SJCRH30 (cell line): ENCODE results near the gene PCSK9. TPM values are rescaled to one million over a fixed set of nuclear protein-coding genes. Genes with fewer than 3 reads are reported as not detected.
"Not testable (repeated sequence)": the region's sequence is repeated elsewhere in the genome, so short reads cannot be mapped to it uniquely, and the experiment has no call there.

Experiments
- DNase-seq, 2 experiments: peaks; one replicate each; pipeline ENCODE4 v3.0.0-alpha.2; 2015 to 2020
- H3K27ac ChIP-seq: fragments of 250-450 bp; sonication (Bioruptor Pico); 2 replicates; pipeline ENCODE4 v1.5.1; 2020; ENCODE audit warnings: mild to moderate bottlenecking, moderate library complexity
- H3K27me3 ChIP-seq: fragments of 250-450 bp; sonication (Bioruptor Pico); 2 replicates; pipeline ENCODE4 v1.5.1; 2020; ENCODE audit warnings: mild to moderate bottlenecking, moderate library complexity
- H3K36me3 ChIP-seq: fragments of 250-450 bp; sonication (Bioruptor Pico); 2 replicates; pipeline ENCODE4 v1.5.1; 2020; ENCODE audit warnings: mild to moderate bottlenecking, moderate library complexity
- H3K4me1 ChIP-seq: fragments of 250-450 bp; sonication (Bioruptor Pico); 2 replicates; pipeline ENCODE4 v1.5.1; 2020; ENCODE audit warnings: mild to moderate bottlenecking, moderate library complexity
- H3K4me3 ChIP-seq: fragments of 250-450 bp; sonication (Bioruptor Pico); 2 replicates; pipeline ENCODE4 v1.5.1; 2020; ENCODE audit warnings: mild to moderate bottlenecking, moderate library complexity
- H3K9me3 ChIP-seq: fragments of 250-450 bp; sonication (Bioruptor Pico); replicated peaks from 2 replicates; pipeline ENCODE4 v1.5.1; 2020; ENCODE audit warnings: mild to moderate bottlenecking, moderate library complexity
- total RNA-seq: library from RNA; depleted of rRNA; stranded (reverse); fragments of >200 nt; shearing (Covaris generic); gene quantifications from 2 replicates; pipeline ENCODE4 v1.2.3, GENCODE V29; 2014

PCSK9 gene
- total RNA-seq, 1 experiment from 2014 or later = 0.22 TPM

DNA sequence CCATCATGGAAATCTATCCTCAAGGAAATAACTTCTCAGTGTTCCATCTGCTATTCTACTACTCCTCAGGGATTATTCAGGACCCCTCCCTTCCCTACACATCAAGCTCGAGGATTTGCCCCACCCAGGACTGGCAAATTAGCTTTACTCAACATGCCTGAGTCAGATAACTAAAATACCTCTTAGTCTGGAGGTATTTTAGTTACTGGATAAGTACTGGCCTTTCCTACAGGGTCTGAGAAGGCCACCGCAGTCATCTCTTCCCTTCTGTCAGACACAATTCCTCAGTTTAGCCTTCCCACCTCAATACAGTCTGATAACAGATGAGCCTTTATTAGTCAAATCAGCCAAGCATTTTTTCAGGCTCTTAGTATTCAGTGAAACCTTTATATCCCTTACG is 12.7 kb upstream of the PCSK9 start:
- DNase-seq, H3K36me3 ChIP-seq: not testable (repeated sequence)

DNA sequence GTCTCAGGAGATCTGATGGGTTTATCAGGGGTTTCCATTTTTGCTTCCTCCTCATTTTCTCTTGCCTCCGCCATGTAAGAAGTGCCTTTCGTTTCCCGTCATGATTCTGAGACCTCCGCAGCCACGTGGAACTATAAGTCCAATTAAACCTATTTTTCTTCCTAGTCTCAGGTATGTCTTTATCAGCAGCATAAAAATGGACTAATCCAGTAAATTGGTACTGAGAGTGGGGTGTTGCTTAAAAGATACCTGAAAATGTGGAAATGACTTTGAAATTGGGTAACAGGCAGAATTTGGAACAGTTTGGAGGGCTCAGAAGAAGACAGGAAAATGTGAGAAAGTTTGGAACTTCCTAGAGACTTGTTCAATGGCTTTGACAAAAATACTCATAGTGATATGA is 8.2 kb upstream of the PCSK9 start:
- H3K27ac ChIP-seq, DNase-seq, H3K9me3 ChIP-seq, H3K4me1 ChIP-seq, H3K27me3 ChIP-seq, H3K36me3 ChIP-seq, H3K4me3 ChIP-seq: not testable (repeated sequence)

More for the DNA sequence above, 12.7 kb upstream of the PCSK9 start:
- H3K4me3 ChIP-seq, H3K9me3 ChIP-seq, H3K27ac ChIP-seq, H3K4me1 ChIP-seq, H3K27me3 ChIP-seq: not testable (repeated sequence)

DNA sequence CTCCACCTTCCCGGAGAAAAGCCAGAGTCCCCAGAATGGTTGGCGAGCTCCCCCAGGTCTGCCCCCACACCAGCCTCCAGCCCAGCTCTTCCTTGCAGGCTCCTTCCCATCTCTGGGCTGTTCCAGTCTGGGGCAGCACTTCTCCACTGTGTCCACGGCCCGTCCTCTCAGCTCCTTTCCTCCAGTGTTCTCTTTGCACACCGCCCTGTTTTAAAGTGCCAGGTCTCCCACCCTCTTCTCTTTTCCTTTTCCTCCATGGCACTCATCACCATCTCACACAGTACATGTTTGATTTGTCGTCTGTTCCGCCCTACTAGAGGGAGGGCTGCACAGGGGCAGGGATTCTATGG is 6.1 kb upstream of the PCSK9 start:
- Histone ChIP-seq H3K27ac (no peak overlapping the region), H3K36me3 (no peaks in the 10 kb centered on the region), H3K4me1 (0 out of 2 replicates have a peak, but pooled peaks cover 3% of the 10 kb centered on the region), H3K4me3 (no peak overlapping the region), H3K27me3 (peaks cover 8% of the 10 kb centered on the region), H3K9me3 (no peaks in the 10 kb centered on the region)
- no peak for DNase-seq

DNA sequence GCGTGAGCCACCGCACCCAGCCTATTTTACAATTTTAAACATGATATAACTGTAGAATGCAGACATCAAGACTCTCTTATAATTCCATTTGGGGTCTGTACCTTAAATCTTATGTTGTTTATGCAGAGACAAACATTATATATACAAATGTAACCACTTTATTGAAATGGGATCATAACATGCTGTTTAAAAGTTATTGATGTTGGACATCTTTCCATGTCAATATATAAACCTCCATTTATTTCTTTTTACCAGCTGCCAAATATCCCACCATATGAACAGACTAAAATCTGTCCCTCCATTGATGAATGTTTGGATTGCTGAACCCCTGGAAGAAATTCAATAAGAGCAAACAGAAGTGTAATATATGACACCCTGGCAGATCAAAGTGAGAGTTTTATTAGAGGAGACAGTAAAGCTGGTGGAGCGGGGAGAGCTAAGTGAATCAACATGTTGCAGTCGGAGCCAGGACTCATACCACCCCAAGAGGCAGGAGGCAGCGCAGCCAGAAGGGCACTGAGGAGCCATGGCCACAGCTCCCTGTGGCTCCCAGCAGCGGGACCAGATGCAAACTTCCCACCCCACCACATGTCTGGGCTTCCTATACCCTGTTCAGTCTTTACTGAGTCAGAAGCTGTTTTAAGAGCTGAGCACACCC is 4.7 kb upstream of the PCSK9 start:
- DNase-seq = no peak
- Histone ChIP-seq H3K9me3 (no peaks in the 10 kb centered on the region), H3K27me3 (peaks cover 10% of the 10 kb centered on the region), H3K4me3 (no peak overlapping the region), H3K4me1 (no peaks in the 10 kb centered on the region), H3K27ac (no peak overlapping the region), H3K36me3 (no peaks in the 10 kb centered on the region)

DNA sequence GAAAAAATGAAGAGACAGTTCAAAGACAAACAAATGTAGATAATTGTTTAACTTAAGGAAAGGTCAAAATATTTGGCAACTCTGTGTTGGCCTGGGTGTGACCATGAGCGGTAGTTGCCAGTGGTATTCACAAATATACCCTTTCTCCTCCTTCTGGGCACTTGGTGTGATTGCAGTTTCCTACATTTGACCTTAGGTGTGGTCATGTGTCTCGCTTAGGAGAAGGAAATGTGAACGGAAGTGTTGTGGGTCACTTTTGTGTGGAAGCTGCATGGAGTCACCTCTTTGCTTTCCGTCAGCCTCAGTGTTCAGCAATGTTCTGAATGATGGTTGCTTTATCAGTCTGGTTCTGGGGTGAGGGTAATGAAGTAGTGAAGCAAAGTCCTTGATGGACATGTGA is 3.4 kb upstream of the PCSK9 start:
- Histone ChIP-seq H3K4me1 (no peaks in the 10 kb centered on the region), H3K27ac (no peak overlapping the region), H3K36me3 (no peaks in the 10 kb centered on the region), H3K27me3 (peaks cover 13% of the 10 kb centered on the region), H3K9me3 (no peaks in the 10 kb centered on the region), H3K4me3 (no peak overlapping the region)
- no peak for DNase-seq

DNA sequence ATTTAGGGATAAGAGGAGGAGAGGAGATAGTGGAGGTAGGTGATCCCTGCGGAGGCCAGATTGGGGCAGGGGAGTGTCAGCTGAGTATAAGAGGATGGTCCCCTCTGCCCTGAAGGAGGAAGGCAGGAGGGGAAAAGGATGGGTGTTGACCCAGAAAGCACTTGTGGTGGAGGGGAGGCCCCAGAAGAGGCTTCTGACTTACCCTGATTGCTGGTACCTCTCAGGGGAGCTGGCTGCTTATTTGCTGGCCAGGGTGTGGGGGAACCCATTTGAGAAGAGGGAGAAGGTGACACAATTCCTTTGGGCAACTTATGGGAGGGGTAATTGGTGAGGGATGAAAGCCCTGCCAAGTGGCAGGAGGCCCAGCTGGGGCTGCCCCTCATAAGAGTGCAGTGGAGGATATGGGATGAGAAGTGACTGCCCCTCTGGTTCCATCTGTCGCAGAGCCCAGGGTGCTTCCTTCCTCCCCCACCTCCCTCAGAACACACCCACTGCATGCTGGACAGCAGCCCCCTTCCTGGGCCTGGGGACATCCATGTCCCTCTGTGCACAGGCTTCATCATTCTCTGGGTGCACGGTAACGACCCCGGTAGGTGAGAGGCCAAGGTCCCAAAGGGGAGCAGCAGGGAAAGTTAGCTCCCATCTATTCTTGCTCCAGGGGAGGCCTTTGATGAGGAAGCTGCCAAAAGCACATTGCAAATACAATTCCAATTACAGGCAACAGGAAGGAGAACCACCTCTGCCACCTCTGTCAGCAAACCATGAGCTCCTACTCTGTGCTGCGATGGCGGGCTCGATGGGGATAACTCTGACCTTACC is 1.4 kb upstream of the PCSK9 start:
- Histone ChIP-seq H3K27me3 (peaks cover 13% of the 10 kb centered on the region), H3K27ac (no peak overlapping the region), H3K4me1 (no peaks in the 10 kb centered on the region), H3K4me3 (no peak overlapping the region), H3K36me3 (no peaks in the 10 kb centered on the region), H3K9me3 (no peaks in the 10 kb centered on the region)
- no peak for DNase-seq

DNA sequence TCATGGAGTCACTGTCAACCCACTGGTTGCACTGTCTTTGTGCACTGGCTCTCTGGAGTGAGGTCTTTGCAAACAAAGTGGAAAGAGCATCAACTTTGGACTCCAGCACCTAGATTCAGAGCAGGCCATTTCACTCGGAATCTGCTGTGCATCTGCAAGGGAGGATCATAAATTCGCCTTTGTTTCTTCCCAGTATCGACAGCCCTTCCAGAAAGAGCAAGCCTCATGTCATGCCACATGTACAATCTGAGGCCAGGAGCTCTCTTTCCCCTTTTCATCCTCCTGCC is 853 bp upstream of the PCSK9 start:
- Histone ChIP-seq H3K36me3 (no peaks in the 10 kb centered on the region), H3K27me3 (peaks cover 8% of the 10 kb centered on the region), H3K27ac (no peak overlapping the region), H3K4me3 (no peak overlapping the region), H3K4me1 (no peaks in the 10 kb centered on the region), H3K9me3 (no peaks in the 10 kb centered on the region)
- no peak for DNase-seq

DNA sequence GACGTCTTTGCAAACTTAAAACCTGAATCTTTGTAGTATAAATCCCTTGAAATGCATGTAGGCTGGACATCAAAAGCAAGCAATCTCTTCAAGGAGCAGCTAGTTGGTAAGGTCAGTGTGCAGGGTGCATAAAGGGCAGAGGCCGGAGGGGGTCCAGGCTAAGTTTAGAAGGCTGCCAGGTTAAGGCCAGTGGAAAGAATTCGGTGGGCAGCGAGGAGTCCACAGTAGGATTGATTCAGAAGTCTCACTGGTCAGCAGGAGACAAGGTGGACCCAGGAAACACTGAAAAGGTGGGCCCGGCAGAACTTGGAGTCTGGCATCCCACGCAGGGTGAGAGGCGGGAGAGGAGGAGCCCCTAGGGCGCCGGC is 390 bp upstream of the PCSK9 start:
- H3K4me1 ChIP-seq = no peaks in the 10 kb centered on the region
- peaks cover 6% of the 10 kb centered on the region for H3K27me3 ChIP-seq
- no peaks in the 10 kb centered on the region for H3K36me3 ChIP-seq
- no peak overlapping the region for H3K27ac ChIP-seq
- no peak overlapping the region for H3K4me3 ChIP-seq
- H3K9me3 ChIP-seq = no peaks in the 10 kb centered on the region
- no peak for DNase-seq

DNA sequence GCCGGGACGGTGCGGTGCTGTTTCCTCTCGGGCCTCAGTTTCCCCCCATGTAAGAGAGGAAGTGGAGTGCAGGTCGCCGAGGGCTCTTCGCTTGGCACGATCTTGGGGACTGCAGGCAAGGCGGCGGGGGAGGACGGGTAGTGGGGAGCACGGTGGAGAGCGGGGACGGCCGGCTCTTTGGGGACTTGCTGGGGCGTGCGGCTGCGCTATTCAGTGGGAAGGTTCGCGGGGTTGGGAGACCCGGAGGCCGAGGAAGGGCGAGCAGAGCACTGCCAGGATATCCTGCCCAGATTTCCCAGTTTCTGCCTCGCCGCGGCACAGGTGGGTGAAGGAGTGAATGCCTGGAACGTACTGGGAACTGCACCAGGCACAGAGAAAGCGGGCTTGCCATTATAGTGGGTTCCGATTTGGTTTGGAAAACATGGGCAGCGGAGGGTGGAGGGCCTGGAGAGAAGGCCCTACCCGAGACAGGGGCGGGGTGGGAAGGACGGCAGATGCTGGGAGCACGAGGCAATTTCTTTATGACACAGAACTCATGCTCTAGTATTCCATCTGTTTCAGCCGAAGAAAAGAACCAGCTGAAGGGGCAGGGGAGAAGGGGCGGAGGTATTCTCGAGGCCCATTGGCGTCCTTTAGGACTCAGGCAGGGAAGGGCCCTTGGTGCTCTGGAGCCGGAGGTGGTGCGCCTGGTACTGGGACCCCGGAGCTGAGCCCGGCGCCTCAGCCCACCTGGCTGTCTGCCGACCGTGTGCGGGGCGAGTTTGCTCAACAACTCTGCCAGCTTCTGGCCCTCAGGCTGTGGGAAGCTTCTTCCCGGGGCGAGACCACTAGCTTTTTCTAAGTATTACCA is 960 bp downstream of the PCSK9 start:
- no peak for DNase-seq
- H3K4me3 ChIP-seq = no peak overlapping the region

DNA sequence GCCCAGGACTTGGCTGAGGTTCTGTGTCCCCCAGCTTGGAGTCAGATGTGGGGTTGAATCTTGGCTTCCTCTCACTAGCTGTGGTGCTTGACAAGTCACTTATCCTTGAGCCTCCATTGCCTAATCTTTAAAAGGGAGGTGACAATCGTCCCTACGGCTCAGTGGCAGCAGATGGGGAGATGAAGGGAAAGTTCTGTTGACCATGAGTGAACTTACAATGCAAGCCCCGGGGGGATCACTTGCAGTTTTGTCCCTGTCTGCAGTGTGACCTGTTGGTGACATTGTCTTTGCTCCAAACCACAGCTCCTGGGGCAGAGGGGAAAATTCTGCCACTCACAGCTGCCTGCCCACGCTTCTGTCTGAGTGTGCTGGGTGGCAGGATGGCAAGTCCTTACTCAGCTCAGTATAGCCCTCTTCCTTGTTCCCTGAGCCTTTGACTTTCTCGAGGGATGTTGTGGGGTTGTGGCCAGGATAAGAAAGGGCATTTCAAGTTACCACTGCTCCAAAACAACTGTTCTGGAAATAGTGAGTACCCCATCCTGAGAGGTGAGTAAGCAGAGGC is 1.7 kb downstream of the PCSK9 start:
- Histone ChIP-seq H3K9me3 (no peaks in the 10 kb centered on the region), H3K4me3 (no peak overlapping the region), H3K4me1 (no peaks in the 10 kb centered on the region), H3K36me3 (no peaks in the 10 kb centered on the region), H3K27ac (no peak overlapping the region), H3K27me3 (peaks cover 5% of the 10 kb centered on the region; the same call in 1 of the 2 replicates)
- no peak for DNase-seq

More for the DNA sequence above, 960 bp downstream of the PCSK9 start:
- peaks cover 5% of the 10 kb centered on the region; the same call in 1 of the 2 replicates for H3K27me3 ChIP-seq
- H3K36me3 ChIP-seq = no peaks in the 10 kb centered on the region
- H3K4me1 ChIP-seq = no peaks in the 10 kb centered on the region
- H3K27ac ChIP-seq = no peak overlapping the region
- no peaks in the 10 kb centered on the region for H3K9me3 ChIP-seq

DNA sequence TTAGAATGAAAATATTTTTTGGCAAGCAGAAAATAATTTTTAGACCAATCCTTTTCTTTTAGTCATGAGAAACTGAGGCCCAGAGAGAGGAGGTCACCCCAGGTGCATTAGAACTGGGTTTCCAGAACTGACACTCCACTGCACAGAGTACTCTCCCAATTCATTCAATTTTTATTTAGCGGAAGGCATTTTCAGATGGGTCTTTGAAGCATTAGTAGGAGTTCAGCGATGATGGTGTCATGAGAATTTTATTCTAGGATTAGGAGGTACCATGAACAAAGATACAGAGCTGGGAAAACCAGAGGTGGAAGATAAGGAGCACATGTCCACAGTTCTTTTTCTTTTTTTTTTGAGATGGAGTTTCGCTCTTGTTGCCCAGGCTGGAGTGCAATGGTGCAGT is 2.3 kb downstream of the PCSK9 start:
- peaks cover 5% of the 10 kb centered on the region; the same call in 1 of the 2 replicates for H3K27me3 ChIP-seq
- H3K36me3 ChIP-seq = no peaks in the 10 kb centered on the region
- no peak for DNase-seq
- H3K4me1 ChIP-seq = no peaks in the 10 kb centered on the region
- no peak overlapping the region for H3K27ac ChIP-seq
- no peak overlapping the region for H3K4me3 ChIP-seq
- H3K9me3 ChIP-seq = no peaks in the 10 kb centered on the region

DNA sequence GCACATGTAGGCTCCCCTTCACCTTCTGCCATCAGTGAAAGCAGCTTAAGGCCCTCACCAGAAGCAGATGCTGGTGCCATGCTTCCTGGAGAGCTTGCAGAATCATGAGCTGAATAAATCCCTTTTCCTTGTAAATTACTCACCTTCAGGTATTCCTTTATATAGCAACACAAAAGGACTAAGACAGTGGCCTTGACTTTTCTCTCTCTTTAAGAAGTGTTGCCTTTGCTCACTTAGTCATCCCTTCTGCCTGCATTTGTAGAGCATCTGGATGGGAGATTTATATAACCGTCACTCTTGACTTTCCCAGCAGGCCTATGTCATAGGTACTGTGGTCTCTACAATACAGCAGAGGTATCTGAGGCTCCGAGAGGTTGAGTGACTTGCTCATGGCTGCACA is 3.7 kb downstream of the PCSK9 start:
- H3K9me3 ChIP-seq = no peaks in the 10 kb centered on the region
- no peaks in the 10 kb centered on the region for H3K4me1 ChIP-seq
- H3K27ac ChIP-seq = no peak overlapping the region
- H3K4me3 ChIP-seq = no peak overlapping the region
- DNase-seq = no peak
- no peaks in the 10 kb centered on the region for H3K36me3 ChIP-seq
- H3K27me3 ChIP-seq = peaks cover 9% of the 10 kb centered on the region

DNA sequence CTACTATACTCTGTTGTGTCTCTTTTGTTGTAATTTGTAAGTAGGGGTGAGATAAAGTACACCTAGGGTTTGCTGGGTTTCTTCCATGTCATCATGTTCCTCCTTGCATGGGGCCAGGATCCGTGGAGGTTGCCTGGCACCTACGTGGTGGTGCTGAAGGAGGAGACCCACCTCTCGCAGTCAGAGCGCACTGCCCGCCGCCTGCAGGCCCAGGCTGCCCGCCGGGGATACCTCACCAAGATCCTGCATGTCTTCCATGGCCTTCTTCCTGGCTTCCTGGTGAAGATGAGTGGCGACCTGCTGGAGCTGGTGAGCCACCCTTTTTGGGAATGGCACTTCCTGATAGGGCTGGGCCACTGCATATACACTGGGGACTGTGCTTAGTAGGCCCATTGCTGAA is 4.4 kb downstream of the PCSK9 start:
- no peaks in the 10 kb centered on the region for H3K4me1 ChIP-seq
- H3K27ac ChIP-seq = no peak overlapping the region
- H3K9me3 ChIP-seq = no peaks in the 10 kb centered on the region
- H3K4me3 ChIP-seq = no peak overlapping the region
- H3K27me3 ChIP-seq = peaks cover 9% of the 10 kb centered on the region
- H3K36me3 ChIP-seq = no peaks in the 10 kb centered on the region
- no peak for DNase-seq

DNA sequence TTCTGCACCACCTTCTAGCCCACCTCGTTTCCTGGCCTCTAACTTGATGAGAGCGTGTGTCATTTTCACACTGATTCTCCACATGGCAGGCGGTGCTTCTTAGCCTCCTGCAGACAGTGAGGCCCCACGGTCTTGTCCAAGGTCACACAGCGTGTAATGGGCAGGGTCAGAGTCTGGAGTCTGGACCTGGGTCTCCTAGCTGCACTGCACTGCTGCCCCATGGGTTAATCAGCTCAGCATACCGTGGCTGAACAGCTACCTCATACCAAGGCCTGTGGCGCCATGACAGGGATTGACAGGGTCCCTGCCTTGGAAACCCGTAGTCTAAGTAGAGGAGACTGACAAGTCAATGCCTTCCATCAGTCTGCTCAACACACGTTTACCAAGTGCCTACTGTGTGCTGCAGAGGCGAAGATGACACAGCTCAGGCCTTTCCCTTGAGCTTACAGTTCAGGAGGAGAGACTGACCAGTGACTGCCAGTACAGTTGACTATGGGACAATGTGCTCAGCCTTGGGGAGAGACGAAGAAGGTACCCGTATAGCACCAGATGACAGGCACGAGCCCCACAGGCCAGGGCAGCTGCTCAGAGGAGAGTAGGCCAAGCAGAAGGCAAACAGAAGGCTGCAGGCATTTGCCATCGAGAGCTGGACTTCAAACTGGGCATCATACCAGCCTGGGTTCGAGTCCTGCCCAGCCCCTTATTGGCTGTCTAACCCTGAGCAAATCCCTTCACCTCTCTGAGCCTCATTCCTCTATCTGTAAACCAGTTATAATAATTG is 5.5 kb downstream of the PCSK9 start:
- H3K4me3 ChIP-seq = no peak overlapping the region
- no peaks in the 10 kb centered on the region for H3K36me3 ChIP-seq
- H3K4me1 ChIP-seq = no peaks in the 10 kb centered on the region; the same call in 1 of the 2 replicates
- H3K27ac ChIP-seq = no peak overlapping the region
- no peak for DNase-seq
- no peaks in the 10 kb centered on the region for H3K9me3 ChIP-seq
- peaks cover 5% of the 10 kb centered on the region for H3K27me3 ChIP-seq
